PC-3 (cell line): ENCODE data around the gene OPN1MW.
"Not testable (repeated sequence)": the region's sequence is repeated elsewhere in the genome, so short reads cannot be mapped to it uniquely, and the experiment has no call there.

Experiments
- CTCF ChIP-seq: fragments of 300-600 bp; sonication (generic); conservative IDR thresholded peaks from 2 replicates; pipeline ENCODE4 v1.5.1; 2017; ENCODE audit warnings: antibody characterized with exemption, low read depth, mild to moderate bottlenecking, low read length
- EZH2 ChIP-seq: fragments of 300-600 bp; sonication (generic); IDR thresholded peaks from one replicate; pipeline ENCODE4 v1.6.1; 2017; ENCODE audit warnings: antibody characterized with exemption, mild to moderate bottlenecking, low read length; ENCODE audit not compliant: unreplicated experiment

- TF ChIP-seq CTCF, EZH2: not testable (repeated sequence)
Measured at GRCh38 chrX:154157207-154157606, 25.2 kb upstream of the OPN1MW start.
